HG02840 (cell line): Measurements from ENCODE around the gene DCC.

Experiments used
- ATAC-seq: cut with Tn5 transposase; IDR thresholded peaks from one replicate; pipeline ENCODE4 v1.9.1; 2021; ENCODE audit warnings: mild to moderate bottlenecking, moderate library complexity, moderate number of reproducible peaks; ENCODE audit not compliant: unreplicated experiment, low FRiP score

DCC gene

DNA sequence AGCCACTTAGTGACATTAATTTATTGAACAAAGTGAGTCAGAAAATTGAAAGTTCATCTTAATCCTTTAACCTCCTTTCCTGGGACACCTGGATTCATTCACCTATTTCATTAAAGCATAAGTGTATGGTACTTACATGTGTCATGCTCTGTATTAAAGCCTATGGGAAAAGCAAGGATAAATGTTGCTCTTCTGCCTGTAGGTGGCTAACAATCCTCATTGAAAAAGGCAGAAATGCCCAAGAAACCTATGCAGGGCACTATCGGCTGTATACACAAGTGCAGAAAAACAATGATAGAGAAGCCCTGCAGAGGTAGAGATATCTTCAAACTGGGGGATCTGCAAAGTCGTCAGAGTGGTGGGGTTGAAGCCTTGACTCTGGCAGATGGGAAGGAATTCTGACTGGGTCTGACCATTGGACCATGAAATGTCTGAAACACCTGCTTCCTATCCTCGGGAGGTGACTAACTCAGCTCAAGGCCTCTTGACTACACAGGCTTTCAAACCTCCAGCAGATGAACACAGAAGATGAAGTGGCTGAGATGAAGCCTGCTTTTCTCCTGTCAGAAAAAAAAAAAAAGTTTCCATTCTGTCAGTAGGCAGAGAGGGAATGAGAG lies 83.1 kb downstream of the DCC start:
- ATAC-seq: no peak

DNA sequence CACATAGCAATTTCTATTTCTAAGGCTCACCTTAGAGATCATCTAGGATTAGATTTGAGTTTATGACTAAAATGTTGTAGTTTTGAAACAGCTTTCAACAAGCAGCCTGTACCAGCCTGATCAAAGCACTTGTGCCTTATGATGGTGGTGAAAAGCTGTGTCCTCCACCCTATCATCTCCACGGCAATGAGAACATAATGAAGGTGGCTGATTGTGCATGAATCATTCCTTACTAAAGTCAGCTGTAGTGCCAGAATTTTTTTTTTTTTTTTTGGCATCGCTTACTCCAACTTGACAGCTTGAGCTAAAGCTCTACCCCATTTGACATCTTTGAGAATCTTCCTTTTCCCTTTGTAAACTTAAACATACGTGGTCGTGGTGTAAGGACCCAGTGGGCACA lies 86.0 kb downstream of the DCC start:
- ATAC-seq: no peak

DNA sequence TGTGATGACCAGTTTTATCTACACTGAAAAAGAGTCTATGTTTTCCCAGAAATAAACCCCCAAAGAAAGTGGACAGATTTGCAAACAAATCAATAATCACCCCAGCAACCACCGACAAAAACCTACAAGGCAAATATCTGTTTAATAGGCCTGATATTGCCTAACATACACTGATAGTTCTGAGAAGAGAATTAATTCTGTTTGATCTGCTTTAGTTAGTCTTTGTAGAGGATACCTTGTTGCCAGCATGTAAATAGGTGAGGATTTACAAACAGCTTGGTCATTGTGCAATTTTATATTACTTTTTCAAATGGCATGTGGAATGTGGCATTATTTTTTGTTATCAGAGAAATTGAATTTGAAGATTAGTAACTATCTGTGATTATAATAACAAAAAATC lies 86.5 kb downstream of the DCC start:
- ATAC-seq: no peak

DNA sequence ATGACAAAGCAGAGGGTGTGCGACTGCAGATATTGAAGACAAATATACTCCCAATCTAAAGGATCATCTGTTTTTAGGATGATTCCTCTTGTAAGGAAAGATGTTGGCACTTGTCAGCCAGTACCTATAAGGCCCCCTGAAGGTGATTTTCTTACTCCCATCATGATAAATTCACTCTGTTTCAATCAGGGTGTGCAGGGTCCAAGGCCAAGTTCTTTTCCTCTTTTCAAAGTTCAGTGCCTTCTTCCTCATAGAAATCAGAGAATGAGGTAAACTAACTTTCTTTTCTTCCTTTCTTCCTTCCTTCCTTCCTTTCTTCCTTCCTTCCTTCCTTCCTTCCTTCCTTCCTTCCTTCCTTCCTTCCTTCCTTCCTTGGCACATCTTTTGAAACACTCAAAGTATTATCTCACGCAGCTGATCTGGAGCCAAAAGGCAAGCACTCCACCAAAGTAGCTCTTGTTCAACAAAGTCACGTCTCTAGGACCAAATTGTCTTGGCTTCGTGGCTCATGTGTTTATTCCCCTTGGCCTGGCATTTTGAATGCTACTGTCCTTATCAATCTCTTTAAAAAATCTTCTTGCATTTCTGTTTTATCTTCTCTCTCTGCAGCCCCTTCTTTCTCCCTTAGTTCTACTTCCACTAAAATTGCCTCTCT lies 87.7 kb downstream of the DCC start:
- ATAC-seq: no peak

DNA sequence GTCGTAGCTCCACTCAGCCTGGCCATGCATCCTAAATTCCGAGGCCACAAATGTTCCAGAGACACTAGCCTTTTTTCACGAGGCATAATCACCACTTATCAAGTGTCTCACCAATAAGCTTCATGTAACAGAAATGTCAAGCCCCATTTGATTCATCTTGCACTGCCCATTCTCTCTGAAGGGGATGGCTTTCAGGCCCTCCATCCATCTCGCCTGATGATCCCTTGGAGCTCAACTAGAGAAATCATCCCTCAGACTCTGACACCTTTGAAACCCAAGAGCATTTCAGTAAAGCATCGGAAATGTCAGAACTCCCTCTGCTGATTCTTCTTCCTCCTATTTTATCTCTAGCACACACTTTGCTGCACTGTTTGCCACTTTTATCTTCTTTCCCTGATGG lies 91.7 kb downstream of the DCC start:
- no peak for ATAC-seq

DNA sequence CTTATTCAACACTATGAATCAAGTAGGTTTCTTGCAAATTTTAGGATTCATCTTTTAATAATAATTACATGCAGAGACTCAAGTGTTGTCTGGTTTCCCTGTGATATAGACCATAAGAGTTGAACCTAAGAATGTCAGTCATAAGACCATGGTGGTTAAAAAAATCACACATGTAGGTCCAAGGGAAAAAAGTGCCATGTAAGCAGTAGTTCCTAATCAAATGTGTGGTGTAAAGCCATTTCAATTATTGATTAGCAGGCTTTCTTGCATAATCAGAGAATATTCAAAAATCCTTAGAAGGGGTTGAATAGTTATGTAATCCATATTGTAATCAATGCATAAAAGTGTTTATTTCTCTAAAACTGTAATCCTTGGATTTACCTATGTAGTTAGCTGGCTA lies 93.8 kb downstream of the DCC start:
- ATAC-seq: no peak

DNA sequence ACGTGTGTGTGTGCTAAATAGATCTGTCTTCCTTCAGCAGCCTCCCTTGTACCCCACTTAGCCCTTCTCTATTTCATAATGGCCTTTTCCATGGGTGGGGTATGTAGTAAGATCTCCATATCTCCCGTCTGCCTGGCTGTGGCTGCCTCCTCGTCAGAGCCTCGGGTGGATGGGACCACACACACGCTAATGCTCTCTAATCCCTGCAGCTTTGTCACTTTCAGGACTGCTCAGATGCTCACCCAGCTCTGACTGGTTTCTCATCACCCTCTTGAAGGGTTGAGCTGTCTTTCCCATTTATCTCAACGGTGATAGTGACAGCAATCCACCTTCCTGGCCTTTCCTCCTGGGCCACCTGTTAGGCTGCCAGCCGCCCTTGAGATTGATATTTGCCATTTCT lies 95.3 kb downstream of the DCC start:
- no peak for ATAC-seq

DNA sequence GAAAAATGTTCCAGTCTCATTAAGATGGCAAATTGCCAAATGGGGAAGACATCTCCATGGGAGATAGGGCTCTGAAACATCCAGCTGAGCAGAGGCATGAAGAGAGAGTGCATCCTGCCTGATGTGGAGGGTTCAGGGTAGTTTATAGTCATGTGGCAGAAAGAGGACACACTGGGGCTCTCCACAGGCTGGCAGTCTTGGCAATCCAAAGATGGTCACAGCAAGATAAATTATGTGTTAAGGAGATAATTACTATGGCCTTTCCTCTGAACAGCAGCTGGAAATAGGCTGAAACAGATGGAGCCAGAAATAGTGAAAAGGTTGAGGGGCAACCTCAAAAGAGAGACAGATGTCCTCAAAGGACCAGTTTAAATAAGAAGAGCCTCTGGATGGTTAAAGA lies 97.2 kb downstream of the DCC start:
- ATAC-seq: no peak

DNA sequence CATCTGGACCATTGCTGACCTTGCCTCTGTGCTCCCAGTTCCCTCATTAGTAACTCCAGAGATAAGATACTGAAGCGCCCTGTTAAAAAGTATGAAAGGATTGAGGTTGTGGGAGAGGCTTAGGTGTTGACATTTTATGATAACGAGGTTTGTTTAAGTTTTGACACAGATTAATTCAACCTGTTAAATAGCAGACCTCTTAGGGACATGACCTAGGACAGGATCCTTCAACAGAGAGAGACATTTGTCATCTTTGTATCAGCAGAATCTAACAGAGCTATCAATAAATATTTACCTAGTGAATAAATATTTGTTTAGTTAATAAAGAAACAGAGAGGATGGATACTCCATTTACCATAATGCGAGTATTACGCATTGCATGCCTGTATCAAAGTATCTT lies 99.5 kb downstream of the DCC start:
- ATAC-seq: no peak

DNA sequence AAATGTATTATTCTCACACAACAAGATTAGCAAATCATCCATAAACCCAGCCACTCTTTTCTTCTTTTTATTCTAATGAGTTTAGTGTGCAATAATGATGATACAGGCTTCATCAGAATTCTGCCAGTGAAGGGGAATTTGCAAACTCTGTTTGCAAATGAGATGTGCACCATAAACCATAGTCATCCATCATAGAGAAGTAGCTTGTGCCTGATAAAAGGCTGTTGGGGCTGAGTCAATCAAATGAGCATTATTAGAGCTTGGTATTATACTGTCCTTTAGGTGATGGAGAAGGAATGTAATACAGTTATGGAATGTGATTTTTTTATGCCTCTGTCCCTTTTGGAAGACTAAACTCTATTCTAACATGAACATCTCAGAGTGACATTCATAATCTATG lies 101.8 kb downstream of the DCC start:
- ATAC-seq: no peak

DNA sequence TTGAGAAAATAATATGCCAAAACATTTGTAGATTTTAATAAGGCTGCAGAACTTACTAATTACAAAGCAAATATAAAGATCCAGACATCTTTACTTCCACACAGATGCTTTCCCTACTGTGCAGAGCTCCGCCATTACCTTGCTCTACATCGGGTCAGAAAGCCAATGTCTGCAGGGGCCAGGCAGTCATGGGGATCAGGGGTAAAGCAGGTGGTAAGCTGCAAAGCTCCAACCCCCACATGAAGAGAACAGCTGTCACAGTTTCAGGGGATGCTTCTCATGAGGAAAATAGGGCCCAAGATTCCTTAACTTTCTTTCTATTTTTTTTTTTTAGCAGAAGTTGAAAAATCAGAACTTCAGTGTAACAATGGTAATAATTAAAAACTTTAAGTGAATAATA lies 102.7 kb downstream of the DCC start:
- no peak for ATAC-seq

DNA sequence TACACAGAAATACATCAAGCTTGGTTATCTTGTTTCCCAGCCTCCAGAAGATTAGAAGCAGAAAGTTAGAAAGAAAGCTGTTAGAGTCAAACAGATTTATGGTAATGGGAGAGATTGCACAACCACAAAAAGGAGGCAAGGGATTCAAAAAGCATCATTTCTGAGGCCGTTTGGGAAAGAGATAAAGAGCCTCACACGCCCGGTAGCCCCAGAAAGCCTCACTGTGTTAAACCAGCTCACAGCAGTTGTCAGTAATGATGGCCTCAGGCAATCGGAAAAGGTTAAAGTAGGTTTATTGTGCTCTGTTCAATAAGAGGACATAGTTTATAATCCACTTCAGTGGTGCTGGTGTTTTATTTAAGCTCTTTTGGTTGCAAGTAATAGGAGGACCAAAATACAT lies 111.3 kb downstream of the DCC start:
- ATAC-seq: no peak

DNA sequence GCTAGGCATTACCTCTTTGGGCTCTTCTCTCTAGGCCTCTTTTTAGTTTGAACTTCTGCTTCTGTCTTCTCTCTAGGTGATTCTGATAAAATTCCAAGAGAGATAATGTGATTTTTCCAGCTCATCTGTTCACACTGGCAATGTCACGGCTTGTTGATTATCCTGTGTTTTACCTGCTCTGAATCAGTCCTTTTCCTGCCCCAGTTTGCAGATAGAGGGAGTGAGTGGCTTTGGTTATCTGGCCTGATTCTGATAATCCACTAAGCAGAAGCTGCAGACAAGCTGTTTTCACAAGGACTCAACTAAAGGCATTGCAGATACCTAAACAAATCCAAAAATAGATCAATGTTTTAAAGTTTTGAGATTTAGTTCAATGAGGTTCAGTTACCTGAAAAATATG lies 111.9 kb downstream of the DCC start:
- no peak for ATAC-seq

DNA sequence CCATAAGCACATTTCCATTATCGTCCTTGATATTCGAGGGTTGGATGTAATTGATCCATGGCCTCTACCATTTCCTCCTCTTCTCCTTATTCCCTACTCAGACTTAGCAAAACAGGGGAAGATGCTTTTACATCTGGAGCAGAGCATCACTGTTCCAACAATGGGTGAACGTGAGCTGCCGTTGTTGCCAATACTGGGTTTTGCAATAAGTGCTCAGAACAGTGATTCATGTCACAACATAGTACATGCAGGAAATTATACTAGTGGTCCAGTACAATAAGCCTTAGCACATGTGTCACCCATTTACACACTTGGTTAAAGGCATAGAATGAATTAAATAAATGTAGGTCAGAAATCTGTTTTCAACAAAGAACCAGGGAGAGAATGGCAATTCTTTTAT lies 112.4 kb downstream of the DCC start:
- ATAC-seq: no peak

DNA sequence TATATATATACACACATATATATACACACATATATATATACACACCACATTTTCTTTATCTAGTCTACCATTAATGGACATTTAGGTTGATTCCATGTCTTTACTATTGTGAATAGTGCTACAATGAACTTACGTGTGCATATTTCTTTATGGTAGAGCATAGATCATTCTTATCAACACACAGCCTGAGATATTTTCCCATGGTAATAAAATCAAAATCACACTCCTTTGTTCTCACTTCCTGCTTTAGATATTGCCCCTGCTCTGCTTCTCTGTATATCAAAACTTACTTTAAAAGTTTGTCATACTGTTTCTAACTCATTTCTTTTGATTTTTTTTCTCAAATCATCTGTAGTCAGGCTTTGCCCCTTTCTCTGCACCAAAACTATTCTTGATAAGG lies 119.9 kb downstream of the DCC start:
- no peak for ATAC-seq

DNA sequence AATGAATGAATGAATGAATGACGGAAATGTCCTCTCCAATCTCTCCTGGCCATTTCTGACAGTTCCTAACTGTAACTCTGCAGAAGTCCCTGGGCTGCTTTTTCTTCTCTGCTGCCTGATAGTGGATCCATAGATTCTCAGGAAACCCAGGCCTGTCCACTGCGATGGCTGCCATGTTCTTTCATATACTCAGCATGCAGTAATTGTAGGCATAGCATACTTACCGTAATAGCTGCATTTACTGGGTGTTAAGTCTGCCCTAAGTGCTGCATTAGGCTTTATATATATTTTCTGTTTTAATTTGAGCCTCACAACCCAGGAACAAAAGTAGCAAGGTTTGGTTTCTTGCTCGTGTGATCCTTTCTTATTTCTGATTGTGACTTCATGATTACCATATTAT lies 122.9 kb downstream of the DCC start:
- ATAC-seq: no peak

DNA sequence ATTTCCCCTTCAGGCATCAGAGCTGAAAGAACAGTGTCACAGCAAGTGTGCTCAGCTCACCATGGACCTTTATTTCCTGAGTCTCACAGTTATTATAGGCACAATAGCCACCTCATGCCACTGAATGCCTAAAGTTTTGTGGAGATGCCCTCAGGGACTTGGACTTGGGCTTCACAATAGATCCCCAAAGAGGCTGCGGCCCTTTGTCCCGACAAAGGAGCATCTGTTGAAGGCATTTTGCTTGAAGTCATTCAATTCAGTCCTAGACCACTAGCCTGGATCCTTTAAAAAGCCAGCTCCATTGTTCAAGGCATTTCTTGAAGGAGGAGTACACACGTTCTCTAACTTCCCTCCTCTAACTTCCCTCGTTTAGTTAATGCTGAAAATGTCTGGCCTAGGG lies 125.4 kb downstream of the DCC start:
- ATAC-seq: no peak

DNA sequence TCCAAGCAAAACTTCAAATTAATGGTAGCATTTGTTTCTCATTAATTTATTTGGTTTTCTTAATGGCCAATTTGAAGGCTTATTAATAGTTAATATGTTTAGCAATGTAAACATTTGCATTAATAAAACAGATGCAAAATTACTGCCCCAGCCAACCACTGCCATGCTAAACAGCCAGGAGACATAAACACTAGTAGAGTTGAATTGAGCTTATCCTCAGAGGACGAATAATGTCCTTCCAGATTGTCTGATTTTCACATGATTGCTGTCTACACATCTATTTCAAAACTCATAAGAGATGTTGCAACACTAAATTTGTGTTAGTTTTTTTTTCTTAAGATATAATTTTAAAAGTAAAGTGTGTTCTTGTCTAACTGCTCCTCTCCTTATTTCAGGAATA lies 128.5 kb downstream of the DCC start:
- ATAC-seq: no peak

DNA sequence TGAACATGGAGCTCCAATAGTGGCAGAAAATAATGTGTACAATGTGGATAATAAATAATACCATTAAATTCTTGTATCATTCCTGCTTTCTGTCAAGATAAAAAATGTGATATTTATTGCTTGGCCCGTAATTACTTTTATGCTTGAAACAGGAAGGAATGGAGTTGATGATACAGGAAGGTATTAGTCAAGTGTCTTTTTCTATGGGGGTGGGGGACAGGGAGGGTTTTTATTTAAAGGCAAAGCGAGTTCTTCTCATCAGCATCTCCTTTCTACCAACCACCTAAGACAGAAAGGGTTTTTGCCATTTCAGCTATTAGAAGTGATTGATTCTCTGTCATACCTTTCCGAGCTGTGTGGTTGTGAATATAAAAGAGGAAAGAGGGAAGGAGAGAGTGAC lies 135.3 kb downstream of the DCC start:
- no peak for ATAC-seq

DNA sequence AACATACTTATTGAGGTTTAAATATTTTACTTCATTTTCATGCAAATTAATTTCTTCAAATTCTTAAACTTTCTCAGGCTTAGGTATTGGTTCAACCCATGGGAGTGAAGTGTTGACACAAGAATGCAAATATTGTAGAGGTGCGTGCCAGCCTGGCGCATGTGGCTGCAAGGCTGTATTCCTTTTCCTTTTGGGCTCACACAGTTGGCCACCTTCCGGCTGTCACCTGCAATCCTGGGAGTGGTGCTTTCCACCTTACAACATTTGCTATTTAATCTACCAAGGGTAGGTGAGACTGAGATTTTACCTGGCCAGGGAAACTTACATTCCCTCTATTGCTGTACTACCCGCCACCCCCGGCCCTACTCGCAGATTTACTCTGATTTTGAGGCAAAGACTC lies 141.1 kb downstream of the DCC start:
- ATAC-seq: no peak

DNA sequence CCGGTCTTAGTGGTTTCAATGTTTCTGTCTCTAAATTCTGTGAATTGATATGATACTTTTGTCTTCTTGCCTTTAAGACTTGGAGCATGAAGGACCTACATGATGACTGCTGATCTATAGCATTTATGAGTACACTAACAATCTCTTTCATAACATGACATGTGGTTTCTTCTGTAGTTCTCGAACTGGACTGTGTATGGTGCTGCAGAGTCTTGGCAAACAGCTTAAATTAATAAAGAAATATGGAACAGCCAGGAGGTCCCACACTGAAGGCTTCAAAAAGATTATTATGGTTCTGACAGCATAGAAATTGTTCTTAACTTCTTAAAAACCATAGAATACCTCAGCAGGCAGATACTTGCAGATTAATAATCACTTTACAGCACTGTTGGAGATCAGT lies 145.0 kb downstream of the DCC start:
- ATAC-seq: no peak

DNA sequence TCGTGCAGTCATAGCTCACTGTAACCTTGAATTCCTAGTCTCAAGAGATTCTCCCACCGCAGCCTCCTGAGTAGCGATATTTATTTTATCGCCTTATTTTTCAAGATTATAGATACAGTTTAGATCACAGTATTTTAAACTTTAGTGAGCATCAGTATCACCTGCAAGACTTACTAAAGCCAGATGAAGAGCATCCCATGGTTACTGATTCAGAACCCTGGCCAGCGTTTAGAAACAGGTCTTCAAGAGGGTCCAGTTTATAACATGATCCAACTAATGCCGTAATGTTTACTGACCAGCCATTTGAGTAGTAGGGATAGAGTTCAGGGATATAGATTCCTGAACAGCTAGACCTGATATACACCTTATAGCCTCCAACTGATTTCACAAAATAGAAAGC lies 146.1 kb downstream of the DCC start:
- ATAC-seq: no peak
